MM.1S (cell line): Measurements from ENCODE around the gene GABRP.

Source experiments
- DNase-seq: peaks from one replicate; pipeline ENCODE4 v3.0.0-alpha.2; 2015
- H2AFZ ChIP-seq: fragments of 300-600 bp; sonication (generic); 2 replicates; pipeline ENCODE4 v1.6.0; 2016; ENCODE audit warnings: antibody characterized with exemption, low read length
- H3F3A ChIP-seq: fragments of 300-600 bp; sonication (generic); 2 replicates; pipeline ENCODE4 v1.6.1; 2016; ENCODE audit warnings: mild to moderate bottlenecking, antibody characterized with exemption, low read length, moderate library complexity, mixed read lengths; ENCODE audit not compliant: insufficient read depth
- H3K27ac ChIP-seq: fragments of 300-600 bp; sonication (generic); 2 replicates; pipeline ENCODE4 v1.5.1; 2016; ENCODE audit warnings: mild to moderate bottlenecking, low read length
- H3K27me3 ChIP-seq: fragments of 300-600 bp; sonication (generic); replicated peaks from 2 replicates; pipeline ENCODE4 v1.6.0; 2016; ENCODE audit warnings: low read length; ENCODE audit not compliant: insufficient read depth
- H3K36me3 ChIP-seq: fragments of 300-600 bp; sonication (generic); replicated peaks from 2 replicates; pipeline ENCODE4 v1.6.1; 2016; ENCODE audit warnings: mild to moderate bottlenecking, low read length, mixed read lengths; ENCODE audit not compliant: insufficient read depth
- H3K4me1 ChIP-seq: fragments of 300-600 bp; sonication (generic); 2 replicates; pipeline ENCODE4 v1.6.1; 2016; ENCODE audit warnings: low read length, mixed read lengths
- H3K4me2 ChIP-seq: fragments of 300-600 bp; sonication (generic); 2 replicates; pipeline ENCODE4 v1.6.0; 2016; ENCODE audit warnings: low read depth, low read length
- H3K4me3 ChIP-seq: fragments of 300-600 bp; sonication (generic); 2 replicates; pipeline ENCODE4 v1.5.1; 2016; ENCODE audit warnings: low read length, mixed read lengths
- H3K79me2 ChIP-seq: fragments of 300-600 bp; sonication (generic); 2 replicates; pipeline ENCODE4 v1.6.1; 2016; ENCODE audit warnings: mixed run types, low read length, mixed read lengths
- H3K9ac ChIP-seq: fragments of 300-600 bp; sonication (generic); 2 replicates; pipeline ENCODE4 v1.6.1; 2016; ENCODE audit warnings: low read length, mixed read lengths
- H3K9me2 ChIP-seq: fragments of 300-600 bp; sonication (generic); replicated peaks from 2 replicates; pipeline ENCODE4 v1.6.1; 2016; ENCODE audit warnings: mild to moderate bottlenecking, low read length, mixed read lengths; ENCODE audit not compliant: insufficient read depth
- H3K9me3 ChIP-seq: fragments of 300-600 bp; sonication (generic); replicated peaks from 2 replicates; pipeline ENCODE4 v1.6.1; 2016; ENCODE audit warnings: mild to moderate bottlenecking, low read length, mixed read lengths; ENCODE audit not compliant: insufficient read depth
- H4K20me1 ChIP-seq: fragments of 300-600 bp; sonication (generic); 2 replicates; pipeline ENCODE4 v1.6.1; 2016; ENCODE audit warnings: mild to moderate bottlenecking, low read length, moderate library complexity, mixed read lengths; ENCODE audit not compliant: insufficient read depth
- CTCF ChIP-seq: fragments of 300-600 bp; sonication (generic); IDR thresholded peaks from 2 replicates; pipeline ENCODE4 v1.5.1; 2016; ENCODE audit warnings: antibody characterized with exemption, low read length, mixed read lengths
- EZH2 ChIP-seq: fragments of 300-600 bp; sonication (generic); optimal IDR thresholded peaks from 2 replicates; pipeline ENCODE3; 2017; ENCODE audit warnings: low read depth, mild to moderate bottlenecking, antibody characterized with exemption, low read length, mixed read lengths
- EZH2phosphoT487 ChIP-seq: fragments of 300-600 bp; sonication (generic); IDR thresholded peaks from 2 replicates; pipeline ENCODE4 v1.6.1; 2018; ENCODE audit warnings: antibody characterized with exemption, low read length

The GABRP gene

GRCh38 chr5:170846846-170847245 lies 63.3 kb downstream of the GABRP start:
- Histone ChIP-seq H2AFZ (no peak overlapping the region), H3K9me2 (no peaks in the 10 kb centered on the region), H3K4me2 (no peak overlapping the region), H3K4me3 (no peak overlapping the region), H3K79me2 (no peaks in the 10 kb centered on the region), H3K4me1 (peaks cover 21% of the 10 kb centered on the region), H3K27me3 (no peaks in the 10 kb centered on the region), H3K9ac (no peak overlapping the region), H3K27ac (no peak overlapping the region), H4K20me1 (no peaks in the 10 kb centered on the region), H3K9me3 (no peaks in the 10 kb centered on the region), H3K36me3 (no peaks in the 10 kb centered on the region), H3F3A (peaks cover 18% of the 10 kb centered on the region)
- no peak for DNase-seq
- TF ChIP-seq CTCF: no peak
- TF ChIP-seq EZH2: no peak
- no peak for TF ChIP-seq EZH2phosphoT487

- Histone ChIP-seq H3K9me2 (no peaks in the 10 kb centered on the region), H4K20me1 (no peaks in the 10 kb centered on the region), H2AFZ (no peak overlapping the region), H3K9ac (no peak overlapping the region), H3F3A (peaks cover 18% of the 10 kb centered on the region), H3K4me2 (no peak overlapping the region), H3K9me3 (no peaks in the 10 kb centered on the region), H3K27ac (no peak overlapping the region), H3K36me3 (no peaks in the 10 kb centered on the region), H3K79me2 (no peaks in the 10 kb centered on the region), H3K4me3 (no peak overlapping the region), H3K27me3 (no peaks in the 10 kb centered on the region), H3K4me1 (peaks cover 21% of the 10 kb centered on the region)
- DNase-seq: no peak
- TF ChIP-seq EZH2: no peak
- TF ChIP-seq EZH2phosphoT487: no peak
- no peak for TF ChIP-seq CTCF
Measured at GRCh38 chr5:170848033-170848432, 64.5 kb downstream of the GABRP start.

- Histone ChIP-seq H3K4me3 (no peak overlapping the region), H3K79me2 (no peaks in the 10 kb centered on the region), H3K4me2 (no peak overlapping the region), H2AFZ (no peak overlapping the region), H3F3A (peaks cover 10% of the 10 kb centered on the region), H3K9me3 (no peaks in the 10 kb centered on the region), H3K9ac (no peak overlapping the region), H3K4me1 (peaks cover 13% of the 10 kb centered on the region), H4K20me1 (no peaks in the 10 kb centered on the region), H3K27me3 (no peaks in the 10 kb centered on the region), H3K36me3 (no peaks in the 10 kb centered on the region), H3K9me2 (no peaks in the 10 kb centered on the region), H3K27ac (no peak overlapping the region)
- no peak for TF ChIP-seq CTCF
- no peak for TF ChIP-seq EZH2
- TF ChIP-seq EZH2phosphoT487: no peak
- DNase-seq: no peak
Measured at GRCh38 chr5:170849374-170849773, 65.8 kb downstream of the GABRP start.
